D721Med (cell line): Measurements from ENCODE around the gene GYG2.
"Not testable (repeated sequence)": the region's sequence is repeated elsewhere in the genome, so short reads cannot be mapped to it uniquely, and the experiment has no call there.

Experiments
- DNase-seq: peaks from one replicate; pipeline ENCODE4 v3.0.0; 2011; ENCODE audit warnings: low spot score; ENCODE audit not compliant: insufficient read length
- FAIRE-seq: peaks from 2 replicates; lab custom pipeline; 2011; peaks lifted over from hg19 to GRCh38; lab: Jason Lieb, UNC
- TF ChIP-seq, protein P1 (sequence below): IDR thresholded peaks from 2 replicates; pipeline ENCODE4 v1.5.1; 2012; ENCODE audit warnings: mild to moderate bottlenecking, control low read depth; ENCODE audit not compliant: insufficient read depth; ENCODE audit errors: missing control alignments

GYG2 gene

DNA sequence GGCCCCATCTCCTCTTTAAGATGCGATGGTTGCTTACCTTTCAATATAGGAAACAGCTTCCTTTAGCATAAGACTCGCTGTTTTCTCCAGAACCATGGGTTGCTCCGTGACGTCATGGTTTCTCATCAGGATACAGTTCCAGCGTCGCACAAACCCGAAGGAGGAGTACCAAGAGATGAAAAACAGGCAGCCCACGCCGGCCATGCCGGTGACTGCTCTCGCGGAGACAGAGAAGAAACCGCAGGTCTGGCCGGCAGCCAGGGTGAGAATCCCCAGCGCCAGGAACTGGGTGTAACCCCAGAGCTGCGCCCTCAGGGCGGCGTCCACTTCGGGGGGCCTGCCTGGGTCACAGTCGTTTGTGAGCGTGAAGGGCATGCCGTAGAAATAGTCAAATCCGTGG, 89.0 kb downstream of the GYG2 start:
- FAIRE-seq (no peak), DNase-seq (no peak)
- TF ChIP-seq, protein P1, sequence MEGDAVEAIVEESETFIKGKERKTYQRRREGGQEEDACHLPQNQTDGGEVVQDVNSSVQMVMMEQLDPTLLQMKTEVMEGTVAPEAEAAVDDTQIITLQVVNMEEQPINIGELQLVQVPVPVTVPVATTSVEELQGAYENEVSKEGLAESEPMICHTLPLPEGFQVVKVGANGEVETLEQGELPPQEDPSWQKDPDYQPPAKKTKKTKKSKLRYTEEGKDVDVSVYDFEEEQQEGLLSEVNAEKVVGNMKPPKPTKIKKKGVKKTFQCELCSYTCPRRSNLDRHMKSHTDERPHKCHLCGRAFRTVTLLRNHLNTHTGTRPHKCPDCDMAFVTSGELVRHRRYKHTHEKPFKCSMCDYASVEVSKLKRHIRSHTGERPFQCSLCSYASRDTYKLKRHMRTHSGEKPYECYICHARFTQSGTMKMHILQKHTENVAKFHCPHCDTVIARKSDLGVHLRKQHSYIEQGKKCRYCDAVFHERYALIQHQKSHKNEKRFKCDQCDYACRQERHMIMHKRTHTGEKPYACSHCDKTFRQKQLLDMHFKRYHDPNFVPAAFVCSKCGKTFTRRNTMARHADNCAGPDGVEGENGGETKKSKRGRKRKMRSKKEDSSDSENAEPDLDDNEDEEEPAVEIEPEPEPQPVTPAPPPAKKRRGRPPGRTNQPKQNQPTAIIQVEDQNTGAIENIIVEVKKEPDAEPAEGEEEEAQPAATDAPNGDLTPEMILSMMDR: no peak

DNA sequence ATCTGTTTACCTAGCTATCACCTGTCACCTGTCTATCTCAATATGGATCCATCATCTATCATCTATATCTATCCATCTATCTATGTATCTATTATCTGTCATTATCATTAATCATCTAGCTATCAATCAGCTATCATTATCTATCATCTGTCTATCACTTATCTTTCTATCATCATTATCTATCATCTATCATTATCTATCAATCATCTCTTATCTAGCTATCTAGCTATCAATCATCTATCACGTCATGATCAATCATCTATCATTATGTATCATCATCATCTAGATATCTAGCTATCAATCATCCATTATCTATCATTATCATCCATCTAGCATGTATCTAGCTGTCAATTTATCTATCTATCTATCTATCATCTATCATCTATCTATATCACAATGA, 92.5 kb downstream of the GYG2 start:
- no peak for FAIRE-seq
- TF ChIP-seq, protein P1: no peak
- no peak for DNase-seq

DNA sequence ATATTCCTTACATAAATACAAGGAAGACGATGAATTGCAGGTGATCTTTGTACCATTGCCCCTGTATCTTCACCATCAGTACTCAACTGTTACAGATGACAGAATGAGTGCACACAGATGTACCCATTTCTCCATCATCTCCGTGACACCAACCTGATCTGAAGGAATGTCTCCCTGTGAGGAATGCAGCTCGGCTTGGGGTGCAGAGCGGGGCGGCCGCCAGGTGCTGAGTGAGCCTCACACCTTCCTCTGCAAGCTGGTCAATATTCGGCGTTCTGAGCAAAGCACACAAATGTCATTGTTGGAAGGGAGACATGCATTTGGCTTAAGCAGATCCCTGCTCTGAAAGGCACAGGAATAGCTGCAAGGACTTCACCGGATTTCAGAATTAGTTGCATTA, 93.0 kb downstream of the GYG2 start:
- FAIRE-seq (no peak), DNase-seq (no peak)
- TF ChIP-seq, protein P1: no peak

DNA sequence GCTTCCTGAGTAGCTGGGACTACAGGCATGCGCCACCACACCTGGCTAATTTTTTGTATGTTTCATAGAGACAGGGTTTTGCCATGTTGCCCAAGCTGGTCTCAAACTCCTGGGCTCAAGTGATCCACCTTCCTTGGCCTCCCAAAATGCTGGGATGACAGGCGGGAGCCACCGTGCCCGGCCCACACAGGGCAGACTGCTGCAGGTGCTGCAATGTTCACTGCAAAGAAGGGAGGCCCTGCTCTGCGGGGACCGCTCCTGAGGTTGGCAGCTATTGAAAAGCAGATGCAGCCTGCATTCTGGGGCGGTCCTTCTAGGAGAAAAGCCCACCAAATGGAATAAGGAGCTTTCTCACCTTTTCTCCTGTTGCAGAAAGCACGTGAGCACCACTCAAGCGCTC, 95.4 kb downstream of the GYG2 start:
- no peak for DNase-seq
- no peak for FAIRE-seq
- TF ChIP-seq, protein P1: no peak

DNA sequence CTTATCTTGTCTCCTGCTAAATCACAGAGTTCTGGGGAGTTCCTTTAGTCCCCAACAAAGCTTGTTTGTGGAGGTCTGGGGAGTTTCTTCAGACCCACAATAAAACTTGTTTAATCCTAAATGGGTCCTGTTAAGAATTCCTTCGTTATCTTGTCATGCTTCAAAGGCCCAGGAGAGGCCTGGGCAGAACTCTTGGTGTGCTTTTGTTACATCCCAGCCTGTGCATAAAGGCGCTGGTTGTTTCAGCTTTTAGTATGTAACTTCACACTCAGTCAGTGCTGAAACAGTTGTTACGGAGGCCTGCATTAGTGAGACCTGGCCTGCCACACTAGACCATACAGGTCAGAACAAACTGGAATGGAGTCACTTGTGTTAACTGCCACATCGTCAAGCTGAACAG, 97.5 kb downstream of the GYG2 start:
- not testable (repeated sequence) for FAIRE-seq, DNase-seq

DNA sequence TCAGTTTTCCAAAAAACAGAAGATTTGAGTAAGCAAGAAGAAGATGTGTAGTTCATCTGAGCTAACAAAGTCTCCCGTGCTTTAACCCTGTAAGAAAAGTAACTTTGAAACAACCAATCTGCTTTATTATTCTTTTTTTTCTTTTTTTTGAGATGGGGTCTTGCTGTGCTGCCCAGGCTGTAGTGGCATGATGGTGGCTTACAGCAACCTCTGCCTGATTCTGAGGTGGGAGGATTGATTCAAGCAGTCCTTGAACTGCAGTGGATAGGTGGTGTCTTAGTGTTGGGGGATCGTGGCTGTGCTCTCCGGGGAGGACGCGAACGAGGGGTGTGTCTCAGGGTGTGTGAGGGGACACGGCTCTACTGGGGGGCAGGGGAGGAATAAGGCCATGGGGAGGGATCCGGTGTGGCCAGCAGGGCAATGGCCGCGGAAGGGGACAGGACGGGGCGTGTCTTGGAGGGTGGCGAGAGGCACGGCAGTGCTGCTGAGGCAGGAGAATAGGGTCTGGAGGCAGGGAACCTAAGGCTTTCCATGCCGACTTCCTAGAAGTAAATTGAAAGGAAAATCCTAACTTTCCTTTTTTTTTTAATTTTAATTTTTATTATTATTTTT, 98.0 kb downstream of the GYG2 start:
- TF ChIP-seq, protein P1: no peak
- FAIRE-seq (no peak), DNase-seq (no peak)

DNA sequence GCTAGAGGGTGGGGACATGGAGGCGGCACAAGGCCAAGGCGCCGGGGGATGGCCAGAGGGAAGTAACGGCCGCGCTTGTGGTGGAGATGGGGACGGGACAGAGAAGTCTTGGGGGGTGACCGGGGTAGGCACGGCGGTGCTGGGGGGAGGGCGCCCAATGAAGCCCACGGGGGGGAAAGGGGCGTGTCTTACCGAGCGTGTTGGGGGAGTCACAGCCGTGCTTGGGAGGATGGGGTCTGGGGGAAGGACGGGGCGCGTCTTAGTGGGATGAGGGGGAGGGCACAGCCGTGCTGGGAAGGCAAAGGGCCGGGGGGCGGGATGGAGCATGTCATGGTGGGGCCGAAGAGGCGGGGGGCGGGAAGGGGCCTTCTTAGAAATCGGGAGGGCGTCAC, 99.5 kb downstream of the GYG2 start:
- TF ChIP-seq, protein P1: no peak
- DNase-seq (no peak), FAIRE-seq (no peak)
